ENCODE data around the gene MERTK. TPM values are rescaled to one million over a fixed set of nuclear protein-coding genes. Genes with fewer than 3 reads are reported as not detected.
"Not testable (repeated sequence)": the region's sequence is repeated elsewhere in the genome, so short reads cannot be mapped to it uniquely, and the experiment has no call there.

The MERTK gene
- total RNA-seq, 6 experiments from 2014 or later: 10.6 to 18.3 (median 13.1) TPM

DNA sequence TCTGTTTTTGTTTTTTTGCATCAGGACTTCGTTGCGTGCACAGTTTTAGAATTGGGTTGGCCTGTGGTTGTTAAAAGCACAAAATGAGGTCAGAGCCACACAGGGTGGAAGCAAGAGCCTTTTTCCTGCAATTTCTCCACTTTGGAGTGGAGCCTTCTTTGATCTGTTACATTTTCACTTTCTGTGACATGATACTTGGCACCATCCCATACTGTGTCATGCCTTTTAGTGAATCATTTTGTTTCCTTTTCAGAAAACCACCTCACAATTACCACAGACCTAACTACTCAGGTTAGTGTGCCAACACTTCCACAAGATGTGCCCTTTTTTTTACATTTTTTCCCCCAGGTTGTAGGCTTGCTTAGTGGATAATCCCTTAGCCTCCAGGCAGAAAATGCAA, 32.5 kb downstream of the MERTK start:
- TF ChIP-seq, protein P1, sequence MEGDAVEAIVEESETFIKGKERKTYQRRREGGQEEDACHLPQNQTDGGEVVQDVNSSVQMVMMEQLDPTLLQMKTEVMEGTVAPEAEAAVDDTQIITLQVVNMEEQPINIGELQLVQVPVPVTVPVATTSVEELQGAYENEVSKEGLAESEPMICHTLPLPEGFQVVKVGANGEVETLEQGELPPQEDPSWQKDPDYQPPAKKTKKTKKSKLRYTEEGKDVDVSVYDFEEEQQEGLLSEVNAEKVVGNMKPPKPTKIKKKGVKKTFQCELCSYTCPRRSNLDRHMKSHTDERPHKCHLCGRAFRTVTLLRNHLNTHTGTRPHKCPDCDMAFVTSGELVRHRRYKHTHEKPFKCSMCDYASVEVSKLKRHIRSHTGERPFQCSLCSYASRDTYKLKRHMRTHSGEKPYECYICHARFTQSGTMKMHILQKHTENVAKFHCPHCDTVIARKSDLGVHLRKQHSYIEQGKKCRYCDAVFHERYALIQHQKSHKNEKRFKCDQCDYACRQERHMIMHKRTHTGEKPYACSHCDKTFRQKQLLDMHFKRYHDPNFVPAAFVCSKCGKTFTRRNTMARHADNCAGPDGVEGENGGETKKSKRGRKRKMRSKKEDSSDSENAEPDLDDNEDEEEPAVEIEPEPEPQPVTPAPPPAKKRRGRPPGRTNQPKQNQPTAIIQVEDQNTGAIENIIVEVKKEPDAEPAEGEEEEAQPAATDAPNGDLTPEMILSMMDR (IDR thresholded peaks at IDR 0.05): no peak
- TF ChIP-seq POLR2A (IDR thresholded peaks at IDR 0.05): no peak
- ATAC-seq (peak; percentile 9 to 60 (median 35)), DNase-seq (no peak)

DNA sequence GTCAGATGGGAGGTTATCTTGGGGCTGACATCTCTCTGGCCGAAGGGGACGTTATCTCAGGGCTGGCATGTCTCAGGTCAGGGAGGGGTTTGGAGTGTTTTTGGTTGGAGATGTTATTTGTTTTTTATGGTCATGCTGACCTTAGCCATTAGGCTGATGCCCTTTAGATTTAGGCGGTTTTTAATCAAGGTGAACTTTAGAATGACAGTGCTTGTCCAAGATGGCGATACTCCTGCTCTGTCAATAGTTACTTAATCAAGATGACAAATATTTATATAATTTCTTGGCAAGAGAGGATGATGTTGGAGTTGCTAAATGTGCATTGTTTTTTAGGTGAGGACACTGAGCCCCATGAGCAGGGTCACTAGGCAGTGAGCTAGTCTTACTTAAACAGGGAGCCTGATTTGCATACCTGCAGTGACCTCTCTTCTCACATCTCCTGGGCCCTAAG, 34.5 kb downstream of the MERTK start:
- intact Hi-C loops (cut with DNase I): no loop called here
- H3K4me3 ChIP-seq: no peak overlapping the region
- 26% methylated on average over 2 of the region's 4 CpGs for WGBS (ENCODE audit: insufficient coverage, low coverage, low lambda C conversion rate, missing lambda C conversion rate)
- H3K4me1 ChIP-seq: peaks cover 0 to 52% (median 26%) of the 10 kb centered on the region in 4 donors
- peak overlapping the region in 1 of 3 donors; percentile 54 for H3K27ac ChIP-seq
- H3K9me3 ChIP-seq: no peaks in the 10 kb centered on the region
- no peaks in the 10 kb centered on the region for H3K27me3 ChIP-seq
- DNase-seq (no peak), ATAC-seq (peak; percentile 81 to 93 (median 88))
- H3K36me3 ChIP-seq: peaks cover 0 to 2% (median 0%) of the 10 kb centered on the region in 4 donors
- no peak for TF ChIP-seq POLR2A (IDR thresholded peaks at IDR 0.05)
- TF ChIP-seq, protein P1 (IDR thresholded peaks at IDR 0.05): no peak

More for the DNA sequence above, 32.5 kb downstream of the MERTK start:
- H3K27me3 ChIP-seq: no peaks in the 10 kb centered on the region
- H3K27ac ChIP-seq: peak overlapping the region; percentile 52 to 67 (median 57)
- no peaks in the 10 kb centered on the region for H3K9me3 ChIP-seq
- intact Hi-C loops (cut with DNase I): no loop called here
- peaks cover 0 to 68% (median 35%) of the 10 kb centered on the region in 4 donors for H3K4me1 ChIP-seq
- 13% methylated on average over 2 of the region's 2 CpGs for WGBS (ENCODE audit: insufficient coverage, low coverage, low lambda C conversion rate, missing lambda C conversion rate)
- H3K4me3 ChIP-seq: no peak overlapping the region
- peaks cover 0 to 2% (median 0%) of the 10 kb centered on the region in 4 donors for H3K36me3 ChIP-seq

DNA sequence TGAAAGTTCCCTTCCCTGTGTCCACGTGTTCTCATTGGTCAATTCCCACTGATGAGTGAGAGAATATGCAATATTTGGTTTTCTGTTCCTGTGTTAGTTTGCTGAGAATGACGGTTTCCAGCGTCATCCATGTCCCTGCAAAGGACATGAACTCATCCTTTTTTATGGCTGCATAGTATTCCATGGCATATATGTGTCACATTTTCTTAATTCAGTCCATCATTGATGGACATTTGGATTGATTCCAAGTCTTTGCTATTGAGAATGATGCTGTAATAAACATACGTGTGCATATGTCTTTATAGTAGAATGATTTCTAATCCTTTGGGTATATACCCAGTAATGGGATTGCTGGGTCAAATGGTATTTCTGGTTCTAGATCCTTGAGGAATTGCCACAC, 35.5 kb downstream of the MERTK start:
- H3K4me3 ChIP-seq; H3K36me3 ChIP-seq; intact Hi-C loops (cut with DNase I); H3K9me3 ChIP-seq; H3K27ac ChIP-seq; H3K27me3 ChIP-seq; ATAC-seq; DNase-seq: not testable (repeated sequence)
- WGBS (ENCODE audit: insufficient coverage, low coverage, low lambda C conversion rate, missing lambda C conversion rate): 72% methylated on average over 4 of the region's 4 CpGs
- H3K4me1 ChIP-seq: peaks cover 0 to 45% (median 22%) of the 10 kb centered on the region in 4 donors

DNA sequence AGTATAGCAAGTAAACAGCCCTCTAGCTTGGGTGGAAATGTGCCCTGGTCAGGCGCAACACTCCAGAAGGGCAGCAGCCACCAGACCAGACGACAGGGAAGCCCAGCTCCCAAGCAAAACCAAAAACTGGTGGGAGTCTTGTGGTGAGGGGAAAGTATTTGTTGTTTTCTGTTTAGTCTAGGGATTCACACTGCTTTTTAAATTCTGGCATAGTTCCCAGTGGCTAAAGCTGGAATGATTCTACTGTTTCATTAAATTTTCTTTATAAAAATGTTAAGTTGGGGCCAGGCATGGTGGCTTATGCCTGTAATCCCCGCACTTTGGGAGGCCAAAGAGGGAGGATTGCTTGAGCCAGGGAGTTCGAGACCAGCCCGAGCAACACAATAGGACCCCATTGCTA, 38.5 kb downstream of the MERTK start:
- H3K9me3 ChIP-seq: no peaks in the 10 kb centered on the region
- H3K36me3 ChIP-seq: no peaks in the 10 kb centered on the region
- 82% methylated on average over 4 of the region's 5 CpGs for WGBS (ENCODE audit: insufficient coverage, low coverage, low lambda C conversion rate, missing lambda C conversion rate)
- intact Hi-C loops (cut with DNase I): no loop called here
- peaks cover 0 to 25% (median 6%) of the 10 kb centered on the region in 4 donors for H3K4me1 ChIP-seq
- no peak overlapping the region for H3K27ac ChIP-seq
- no peaks in the 10 kb centered on the region for H3K27me3 ChIP-seq
- no peak overlapping the region for H3K4me3 ChIP-seq
- ATAC-seq (no peak), DNase-seq (no peak)
- TF ChIP-seq, protein P1 (IDR thresholded peaks at IDR 0.05): no peak
- no peak for TF ChIP-seq POLR2A (IDR thresholded peaks at IDR 0.05)

DNA sequence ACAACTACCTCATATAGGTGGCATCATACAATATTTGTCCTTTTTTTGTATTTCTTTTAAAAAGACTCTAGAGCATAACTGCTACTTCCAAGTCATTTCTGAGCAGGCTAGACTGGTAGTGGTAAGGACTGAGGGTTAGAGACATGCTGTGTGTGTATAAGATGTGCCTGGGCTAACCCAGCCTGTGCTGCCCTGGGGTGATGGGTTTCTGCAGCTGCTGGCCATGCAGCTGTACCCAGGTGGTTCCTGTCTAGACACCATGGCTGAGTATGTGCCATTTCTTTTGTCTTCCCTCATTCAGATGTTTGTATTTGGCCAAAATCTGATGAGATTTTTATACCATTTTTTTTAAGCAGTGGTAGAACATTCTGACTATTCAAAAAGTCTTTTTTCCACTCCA, 40.0 kb downstream of the MERTK start:
- DNase-seq (no peak), ATAC-seq (no peak)
- Histone ChIP-seq H3K4me3 (no peak overlapping the region), H3K27me3 (no peaks in the 10 kb centered on the region), H3K9me3 (no peaks in the 10 kb centered on the region), H3K36me3 (no peaks in the 10 kb centered on the region), H3K4me1 (peaks cover 0 to 10% (median 0%) of the 10 kb centered on the region in 4 donors), H3K27ac (no peak overlapping the region)
- TF ChIP-seq, protein P1 (IDR thresholded peaks at IDR 0.05): no peak
- TF ChIP-seq POLR2A (IDR thresholded peaks at IDR 0.05): no peak
- intact Hi-C loops (cut with DNase I): no loop called here

Data from right lobe of liver (tissue), 6 donors.